GM23338 (cell line): Measurements from ENCODE around the gene PLP2. TPM values are rescaled to one million over a fixed set of nuclear protein-coding genes. Genes with fewer than 3 reads are reported as not detected.

Experiments
- ATAC-seq: fragments of 200-7000 bp; cut with Tn5 transposase; 3 replicates; pipeline ENCODE4 v1.9.1; 2020
- DNase-seq: peaks from one replicate; pipeline ENCODE4 v3.0.0-alpha.2; 2015; ENCODE audit warnings: low spot score
- H2AFZ ChIP-seq: fragments of 200-600 bp; sonication (generic); 2 replicates; pipeline ENCODE4 v1.8.0; 2016; ENCODE audit warnings: antibody characterized with exemption, mild to moderate bottlenecking, moderate library complexity
- H3F3A ChIP-seq: fragments of 200-600 bp; sonication (generic); replicated peaks from 2 replicates; pipeline ENCODE4 v1.8.0; 2017; ENCODE audit warnings: antibody characterized with exemption, mixed run types, low read depth
- H3K27ac ChIP-seq: fragments of 200-600 bp; sonication (generic); 2 replicates; pipeline ENCODE4 v1.6.1; 2016; ENCODE audit warnings: low read depth
- H3K27me3 ChIP-seq: fragments of 200-600 bp; sonication (generic); 2 replicates; pipeline ENCODE4 v1.8.0; 2016; ENCODE audit warnings: mild to moderate bottlenecking, mixed run types, moderate library complexity; ENCODE audit not compliant: insufficient read depth
- H3K36me3 ChIP-seq: fragments of 200-600 bp; sonication (generic); 2 replicates; pipeline ENCODE4 v1.8.0; 2016; ENCODE audit warnings: mild to moderate bottlenecking; ENCODE audit not compliant: insufficient read depth
- H3K4me1 ChIP-seq: fragments of 200-600 bp; sonication (generic); 2 replicates; pipeline ENCODE4 v1.8.0; 2016; ENCODE audit warnings: mild to moderate bottlenecking, moderate library complexity; ENCODE audit not compliant: insufficient read depth
- H3K4me2 ChIP-seq: fragments of 200-600 bp; sonication (generic); 2 replicates; pipeline ENCODE4 v1.7.1; 2017; ENCODE audit warnings: mixed run types
- H3K4me3 ChIP-seq: fragments of 200-600 bp; sonication (generic); 2 replicates; pipeline ENCODE4 v1.6.1; 2016; ENCODE audit warnings: mixed run types
- H3K79me2 ChIP-seq: fragments of 200-600 bp; sonication (generic); replicated peaks from 2 replicates; pipeline ENCODE4 v1.8.0; 2017; ENCODE audit warnings: mild to moderate bottlenecking; ENCODE audit not compliant: insufficient read depth
- H3K9me2 ChIP-seq: fragments of 200-600 bp; sonication (generic); 2 replicates; pipeline ENCODE4 v1.8.0; 2017; ENCODE audit not compliant: insufficient read depth
- H4K20me1 ChIP-seq: fragments of 200-600 bp; sonication (generic); replicated peaks from 2 replicates; pipeline ENCODE4 v1.8.0; 2017; ENCODE audit warnings: mild to moderate bottlenecking; ENCODE audit not compliant: insufficient read depth
- H3K27ac Mint-ChIP-seq: 2 replicates; pipeline ENCODE4 v1.8.0; 2020; ENCODE audit warnings: inconsistent platforms, mild to moderate bottlenecking, moderate library complexity, mixed read lengths
- H3K27me3 Mint-ChIP-seq: 3 replicates; pipeline ENCODE4 v1.8.0; 2022; ENCODE audit warnings: low read depth, mild to moderate bottlenecking, moderate library complexity, mixed read lengths, inconsistent platforms; ENCODE audit not compliant: insufficient read depth, poor library complexity
- H3K36me3 Mint-ChIP-seq: 3 replicates; pipeline ENCODE4 v1.8.0; 2021; ENCODE audit warnings: low read depth, mild to moderate bottlenecking, inconsistent platforms, moderate library complexity, mixed read lengths
- H3K4me1 Mint-ChIP-seq: 3 replicates; pipeline ENCODE4 v1.8.0; 2020; ENCODE audit warnings: mild to moderate bottlenecking, inconsistent platforms, mixed read lengths
- H3K4me3 Mint-ChIP-seq: 3 replicates; pipeline ENCODE4 v1.8.0; 2021; ENCODE audit warnings: moderate library complexity, mild to moderate bottlenecking, inconsistent platforms, mixed read lengths
- H3K9me3 Mint-ChIP-seq: 3 replicates; pipeline ENCODE4 v1.8.0; 2020; ENCODE audit warnings: moderate library complexity, mild to moderate bottlenecking, inconsistent platforms, mixed read lengths
- CREB1 ChIP-seq: fragments of 250-450 bp; sonication (Bioruptor Pico); IDR thresholded peaks from 2 replicates; pipeline ENCODE4 v1.5.0; 2020; ENCODE audit warnings: low read depth, mild to moderate bottlenecking, moderate library complexity
- EZH2 ChIP-seq: fragments of 200-600 bp; sonication (generic); IDR thresholded peaks from one replicate; pipeline ENCODE4 v1.8.0; 2017; ENCODE audit warnings: antibody characterized with exemption, mild to moderate bottlenecking, low read depth; ENCODE audit not compliant: unreplicated experiment
- EZH2phosphoT487 ChIP-seq: fragments of 200-600 bp; sonication (generic); IDR thresholded peaks from one replicate; pipeline ENCODE4 v1.8.1; 2018; ENCODE audit warnings: antibody characterized with exemption; ENCODE audit not compliant: unreplicated experiment
- JUNB ChIP-seq: IDR thresholded peaks from one replicate; pipeline ENCODE4 v1.6.1; 2016; ENCODE audit warnings: antibody characterized with exemption; ENCODE audit not compliant: unreplicated experiment
- NANOG ChIP-seq: IDR thresholded peaks from 2 replicates; pipeline ENCODE4 v1.6.1; 2016; ENCODE audit warnings: antibody characterized with exemption, borderline replicate concordance
- POLR2AphosphoS5 ChIP-seq: IDR thresholded peaks from 2 replicates; pipeline ENCODE4 v1.6.1; 2016; ENCODE audit warnings: antibody characterized with exemption, low read depth
- REST ChIP-seq: IDR thresholded peaks from one replicate; pipeline ENCODE4 v1.6.1; 2018; ENCODE audit warnings: antibody characterized with exemption; ENCODE audit not compliant: unreplicated experiment
- STAT1 ChIP-seq: IDR thresholded peaks from one replicate; pipeline ENCODE4 v1.6.1; 2016; ENCODE audit warnings: antibody characterized with exemption; ENCODE audit not compliant: unreplicated experiment
- ZNF114 ChIP-seq: fragments of 250-450 bp; sonication (Bioruptor Pico); IDR thresholded peaks from 2 replicates; pipeline ENCODE4 v1.5.0; 2020; ENCODE audit warnings: mild to moderate bottlenecking, moderate library complexity
- ZNF331 ChIP-seq: fragments of 250-450 bp; sonication (Bioruptor Pico); IDR thresholded peaks from 2 replicates; pipeline ENCODE4 v1.5.0; 2020; ENCODE audit warnings: low read depth, mild to moderate bottlenecking, moderate library complexity
- ZNF462 ChIP-seq: fragments of 250-450 bp; sonication (Bioruptor Pico); IDR thresholded peaks from 2 replicates; pipeline ENCODE4 v1.5.0; 2020; ENCODE audit warnings: mild to moderate bottlenecking, moderate library complexity
- polyA plus RNA-seq: library from polyadenylated mRNA; unstranded; fragments of >200 nt; fragmentation: Nextera tagmentation; extraction: Ambion mirVana; gene quantifications from 2 replicates; pipeline ENCODE4 v1.2.1, GENCODE V29; 2016
- total RNA-seq: library from RNA; depleted of rRNA; stranded (reverse); fragments of >200 nt; shearing (Covaris generic); gene quantifications from 2 replicates; pipeline ENCODE4 v1.2.3, GENCODE V29; 2014
- TF ChIP-seq, protein P1 (sequence below): IDR thresholded peaks from 2 replicates; pipeline ENCODE4 v1.6.1; 2016; ENCODE audit warnings: antibody characterized with exemption

PLP2 gene
- total and polyA plus RNA-seq, 2 experiments from 2014 or later = 3.4 to 9.5 TPM

- TF ChIP-seq, protein P1, sequence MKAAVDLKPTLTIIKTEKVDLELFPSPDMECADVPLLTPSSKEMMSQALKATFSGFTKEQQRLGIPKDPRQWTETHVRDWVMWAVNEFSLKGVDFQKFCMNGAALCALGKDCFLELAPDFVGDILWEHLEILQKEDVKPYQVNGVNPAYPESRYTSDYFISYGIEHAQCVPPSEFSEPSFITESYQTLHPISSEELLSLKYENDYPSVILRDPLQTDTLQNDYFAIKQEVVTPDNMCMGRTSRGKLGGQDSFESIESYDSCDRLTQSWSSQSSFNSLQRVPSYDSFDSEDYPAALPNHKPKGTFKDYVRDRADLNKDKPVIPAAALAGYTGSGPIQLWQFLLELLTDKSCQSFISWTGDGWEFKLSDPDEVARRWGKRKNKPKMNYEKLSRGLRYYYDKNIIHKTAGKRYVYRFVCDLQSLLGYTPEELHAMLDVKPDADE = no peak
- TF ChIP-seq ZNF114 (CRISPR knock-in tag) (no peak), JUNB (no peak)
Measured at GRCh38 chrX:49133759-49134158, 37.9 kb upstream of the PLP2 start (continued).

DNA sequence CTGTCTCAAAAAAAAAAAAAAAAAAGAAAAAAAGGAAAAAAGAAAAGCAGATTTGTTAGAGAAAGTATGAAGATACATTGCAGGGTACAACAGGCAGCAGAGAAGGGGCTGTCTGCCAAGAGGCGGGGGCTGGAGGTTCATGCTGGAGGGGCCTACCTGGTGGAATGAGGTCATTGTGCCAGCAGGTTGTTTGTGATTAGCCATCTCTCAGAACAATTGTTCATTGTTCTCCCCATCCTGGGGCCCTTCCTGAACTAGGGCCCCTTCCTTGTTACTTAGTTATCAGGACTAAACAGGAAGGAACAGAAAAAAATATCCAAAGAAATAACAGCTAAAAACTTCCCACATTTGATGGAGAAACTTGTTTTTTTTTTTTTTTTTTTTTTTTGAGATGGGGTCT lies 34.2 kb upstream of the PLP2 start:
- Histone ChIP-seq H3F3A (no peaks in the 10 kb centered on the region), H3K4me2 (no peak overlapping the region), H2AFZ (no peak overlapping the region), H3K4me3 (no peak overlapping the region), H4K20me1 (no peaks in the 10 kb centered on the region), H3K9me2 (no peaks in the 10 kb centered on the region), H3K27me3 (no peaks in the 10 kb centered on the region), H3K79me2 (no peaks in the 10 kb centered on the region), H3K4me1 (no peaks in the 10 kb centered on the region), H3K36me3 (no peaks in the 10 kb centered on the region), H3K27ac (no peak overlapping the region)
- no peak for ATAC-seq
- H3K27me3 Mint-ChIP-seq = no peaks in the 10 kb centered on the region
- no peak for DNase-seq
- H3K36me3 Mint-ChIP-seq = peaks cover 6% of the 10 kb centered on the region; the same call in 2 of the 3 replicates
- no peak overlapping the region for H3K4me3 Mint-ChIP-seq
- no peak overlapping the region for H3K27ac Mint-ChIP-seq
- no peaks in the 10 kb centered on the region for H3K4me1 Mint-ChIP-seq
- H3K9me3 Mint-ChIP-seq = peaks cover 12% of the 10 kb centered on the region
- TF ChIP-seq REST = no peak
- no peak for TF ChIP-seq POLR2AphosphoS5
- no peak for TF ChIP-seq CREB1 (CRISPR knock-in tag)
- TF ChIP-seq, protein P1 = no peak
- no peak for TF ChIP-seq EZH2phosphoT487
- no peak for TF ChIP-seq NANOG
- TF ChIP-seq ZNF462 (CRISPR knock-in tag) = no peak
- no peak for TF ChIP-seq STAT1
- no peak for TF ChIP-seq ZNF114 (CRISPR knock-in tag)
- no peak for TF ChIP-seq JUNB
- no peak for TF ChIP-seq EZH2
- no peak for TF ChIP-seq ZNF331 (CRISPR knock-in tag)
